Neural progenitor cell (in vitro differentiated cells): ENCODE results near the gene PDLIM4.

Source experiments
- EZH2 ChIP-seq: fragments of 200-600 bp; sonication (generic); IDR thresholded peaks from 2 replicates; pipeline ENCODE4 v1.6.1; 2017; ENCODE audit warnings: antibody characterized with exemption, mild to moderate bottlenecking, moderate library complexity
- EZH2phosphoT487 ChIP-seq: fragments of 200-600 bp; sonication (generic); IDR thresholded peaks from 2 replicates; pipeline ENCODE4 v1.6.1; 2017; ENCODE audit warnings: antibody characterized with exemption
- TF ChIP-seq, protein P1 (sequence below): fragments of 200-600 bp; sonication (generic); IDR thresholded peaks from 2 replicates; pipeline ENCODE4 v1.5.1; 2017; ENCODE audit warnings: antibody characterized with exemption, mild to moderate bottlenecking

DNA sequence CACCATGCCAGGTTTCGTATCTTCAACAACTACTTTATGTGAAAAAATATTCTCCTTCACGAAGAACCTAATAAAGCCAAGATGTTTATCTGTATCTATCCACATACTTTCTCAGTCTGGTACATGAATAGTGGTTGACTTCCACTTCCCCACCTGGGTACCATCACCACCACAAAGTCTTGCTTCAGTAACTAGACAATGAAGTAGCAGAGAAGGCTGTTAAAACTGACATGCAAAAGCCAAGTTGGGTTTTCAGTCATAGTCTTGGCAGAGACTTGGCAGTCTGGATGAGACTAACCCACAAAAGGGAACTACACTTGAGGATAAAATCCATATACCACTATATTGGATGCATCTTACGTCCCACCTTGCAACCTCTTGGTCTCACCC, 34.9 kb upstream of the PDLIM4 start:
- TF ChIP-seq EZH2 (no peak), EZH2phosphoT487 (no peak)
- TF ChIP-seq, protein P1, sequence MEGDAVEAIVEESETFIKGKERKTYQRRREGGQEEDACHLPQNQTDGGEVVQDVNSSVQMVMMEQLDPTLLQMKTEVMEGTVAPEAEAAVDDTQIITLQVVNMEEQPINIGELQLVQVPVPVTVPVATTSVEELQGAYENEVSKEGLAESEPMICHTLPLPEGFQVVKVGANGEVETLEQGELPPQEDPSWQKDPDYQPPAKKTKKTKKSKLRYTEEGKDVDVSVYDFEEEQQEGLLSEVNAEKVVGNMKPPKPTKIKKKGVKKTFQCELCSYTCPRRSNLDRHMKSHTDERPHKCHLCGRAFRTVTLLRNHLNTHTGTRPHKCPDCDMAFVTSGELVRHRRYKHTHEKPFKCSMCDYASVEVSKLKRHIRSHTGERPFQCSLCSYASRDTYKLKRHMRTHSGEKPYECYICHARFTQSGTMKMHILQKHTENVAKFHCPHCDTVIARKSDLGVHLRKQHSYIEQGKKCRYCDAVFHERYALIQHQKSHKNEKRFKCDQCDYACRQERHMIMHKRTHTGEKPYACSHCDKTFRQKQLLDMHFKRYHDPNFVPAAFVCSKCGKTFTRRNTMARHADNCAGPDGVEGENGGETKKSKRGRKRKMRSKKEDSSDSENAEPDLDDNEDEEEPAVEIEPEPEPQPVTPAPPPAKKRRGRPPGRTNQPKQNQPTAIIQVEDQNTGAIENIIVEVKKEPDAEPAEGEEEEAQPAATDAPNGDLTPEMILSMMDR = no peak
